Nucleus accumbens (tissue), 56 donors: Measurements from ENCODE around the gene SOX18.

Experiments used
- DNase-seq, 56 donors: peaks; one replicate each; lab custom pipeline; 2025; lab: John Stamatoyannopoulos, UW

The SOX18 gene

DNA sequence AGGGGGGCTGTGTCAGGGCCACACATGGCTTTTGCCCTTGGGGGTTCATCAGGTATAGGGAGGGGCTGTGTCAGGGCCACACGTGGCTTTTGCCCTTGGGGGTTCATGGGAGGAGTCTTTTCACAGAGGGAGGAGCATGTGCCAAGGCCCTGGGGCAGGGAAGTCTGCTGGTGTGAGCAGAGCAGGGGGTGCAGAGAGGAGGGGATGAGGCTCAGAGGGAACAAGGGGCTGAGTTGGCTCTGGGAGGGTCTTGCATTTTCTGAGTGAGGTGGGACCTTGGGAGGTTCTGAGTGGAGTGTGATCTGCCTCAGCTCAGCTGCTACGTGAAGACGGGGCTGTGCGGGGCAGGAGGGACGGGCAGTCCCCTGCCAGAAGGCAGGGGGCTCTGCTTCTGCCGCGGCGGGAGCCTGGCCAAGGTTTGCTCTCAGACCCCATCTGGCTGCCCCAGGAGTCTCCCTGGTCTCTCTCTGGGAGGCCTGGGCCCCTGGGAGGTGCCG lies 6.0 kb upstream of the SOX18 start:
- no peak for DNase-seq

DNA sequence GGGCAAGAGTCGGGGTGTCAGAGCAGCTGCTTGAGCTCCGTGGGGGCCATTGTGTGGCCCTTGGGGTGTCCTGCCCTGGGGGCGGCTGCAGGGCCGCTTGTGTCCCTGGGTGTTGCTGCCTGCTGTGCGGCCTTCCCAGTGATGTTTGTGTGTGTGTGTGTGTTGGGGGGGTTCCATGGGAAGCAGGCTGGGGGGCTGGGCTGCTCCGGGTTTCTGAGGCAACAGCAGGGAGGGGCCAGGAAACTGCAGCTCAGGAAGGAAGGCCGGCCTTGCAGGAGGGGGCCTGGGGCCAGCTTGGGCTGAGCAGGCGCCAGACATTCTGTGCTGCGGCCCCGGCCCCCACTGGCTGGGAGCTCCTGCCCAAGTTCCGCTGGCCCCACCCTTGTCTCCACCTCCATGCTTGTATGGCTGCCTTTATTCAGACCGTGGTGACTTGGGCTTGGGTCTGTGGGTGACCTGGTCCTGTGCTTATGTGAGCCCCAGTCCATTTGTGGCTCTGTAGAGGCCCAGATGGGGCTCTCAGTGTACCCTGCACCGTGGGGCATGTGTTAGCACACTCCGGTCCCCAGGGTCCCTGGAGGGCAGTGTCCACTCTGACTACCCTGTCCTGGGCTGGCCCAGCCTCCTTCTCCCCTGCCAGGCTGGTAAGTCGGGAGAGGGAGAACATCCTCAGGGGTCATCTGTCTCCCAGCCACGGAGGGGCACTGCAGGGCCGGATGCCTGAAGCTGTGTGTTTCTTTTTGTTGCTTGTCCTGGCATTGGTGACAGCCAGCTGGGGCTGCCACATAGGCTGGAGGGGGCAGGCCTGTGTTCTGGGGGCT lies 4.6 kb upstream of the SOX18 start:
- peak in 1 of 56 donors; percentile 21 for DNase-seq

- no peak for DNase-seq
Observed at GRCh38 chr20:64052987-64053840, 3.8 kb upstream of the SOX18 start.

- DNase-seq = no peak
Observed at GRCh38 chr20:64052326-64052722, 2.9 kb upstream of the SOX18 start.

- no peak for DNase-seq
Observed at GRCh38 chr20:64051561-64052325, 2.3 kb upstream of the SOX18 start.

DNA sequence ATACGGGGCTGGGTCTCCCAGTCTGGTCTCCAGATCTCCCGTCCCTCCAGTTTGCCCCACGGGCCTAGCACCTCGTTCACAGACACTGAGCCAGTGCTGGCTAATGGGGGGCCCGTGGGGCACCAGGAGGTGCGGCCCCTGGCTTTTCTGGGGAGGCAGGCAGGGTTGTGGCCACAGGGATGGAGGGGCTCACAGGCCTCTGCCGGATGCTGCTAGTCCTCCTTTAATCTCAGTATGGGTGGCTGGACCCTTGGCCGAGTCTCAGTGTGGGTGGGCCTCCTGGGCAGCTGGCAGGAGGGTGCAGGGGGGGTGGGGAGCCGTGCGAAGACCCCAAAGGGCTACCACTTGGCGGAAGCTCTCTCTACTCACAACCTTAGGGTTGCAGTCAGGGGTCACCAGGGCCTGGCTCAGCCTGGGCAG lies 1.6 kb upstream of the SOX18 start:
- no peak for DNase-seq

DNA sequence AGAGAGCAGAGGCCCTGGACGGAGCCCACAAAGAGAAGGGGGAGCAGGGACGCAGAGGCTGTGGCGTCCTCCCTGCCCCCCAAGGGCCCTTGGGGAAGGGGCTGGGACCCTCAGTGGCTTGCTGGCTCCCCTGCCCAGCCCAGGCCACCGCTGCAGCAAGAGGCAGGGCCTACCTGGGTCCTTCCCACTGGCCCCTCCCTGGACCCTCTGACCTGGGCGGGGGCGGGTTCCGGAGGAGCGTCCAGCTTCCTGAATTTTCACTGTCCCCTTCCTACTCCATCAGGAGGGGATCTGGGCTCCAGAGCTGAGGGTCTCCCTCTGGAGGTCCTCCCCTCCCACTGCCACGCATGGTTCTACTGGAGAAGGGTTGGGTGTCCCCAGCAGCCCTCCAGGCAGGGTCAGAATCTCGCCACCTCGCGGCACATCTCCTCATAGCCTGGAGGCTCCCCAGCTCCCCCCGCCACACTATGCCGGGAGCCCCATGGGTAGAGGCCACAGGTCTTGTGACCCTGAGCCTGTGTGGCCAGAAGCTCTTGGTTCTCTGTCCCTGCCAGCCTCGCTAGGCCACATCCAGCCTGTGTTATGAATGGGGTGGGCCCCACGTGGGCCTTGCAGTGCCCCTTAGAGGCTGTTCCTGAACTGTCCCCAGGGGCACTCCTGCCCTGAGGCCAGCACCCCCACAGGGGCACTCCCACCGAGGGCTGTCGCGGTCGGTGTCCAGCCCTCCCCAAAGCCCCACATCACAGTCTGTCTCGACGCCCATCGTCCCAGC lies 1.0 kb upstream of the SOX18 start:
- DNase-seq = no peak

GRCh38 chr20:64049878-64050260 lies 430 bp upstream of the SOX18 start:
- DNase-seq = no peak

DNA sequence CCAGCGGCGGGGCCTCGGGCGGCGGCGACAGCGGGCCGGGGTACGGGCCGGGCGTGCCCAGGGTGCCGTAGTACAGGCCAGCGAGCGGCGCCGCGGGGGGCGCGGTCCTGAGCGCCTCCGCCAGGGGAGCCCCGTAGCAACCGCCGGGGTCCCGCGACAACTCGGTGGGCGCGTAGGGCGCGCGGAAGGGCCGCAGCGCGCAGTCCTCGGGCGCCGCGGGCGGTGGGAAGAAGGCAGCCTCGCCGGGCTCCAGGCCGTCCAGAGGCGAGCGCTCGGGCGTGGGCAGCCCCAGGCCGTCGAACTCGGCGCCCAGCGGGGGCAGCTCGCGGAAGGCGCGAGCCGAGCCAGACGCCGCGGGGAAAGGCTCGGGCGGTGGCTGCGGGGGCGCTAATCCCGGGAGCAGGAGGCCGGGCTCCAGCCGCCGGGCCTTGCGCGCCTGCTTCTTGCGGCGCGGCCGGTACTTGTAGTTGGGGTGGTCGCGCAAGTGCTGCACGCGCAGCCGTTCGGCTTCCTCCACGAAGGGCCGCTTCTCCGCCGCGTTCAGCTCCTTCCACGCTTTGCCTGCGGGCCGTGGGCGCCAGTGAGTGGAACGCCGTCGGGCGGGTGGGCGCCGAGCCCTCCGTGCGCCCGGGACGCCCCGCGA lies 916 bp downstream of the SOX18 start:
- DNase-seq = no peak

DNA sequence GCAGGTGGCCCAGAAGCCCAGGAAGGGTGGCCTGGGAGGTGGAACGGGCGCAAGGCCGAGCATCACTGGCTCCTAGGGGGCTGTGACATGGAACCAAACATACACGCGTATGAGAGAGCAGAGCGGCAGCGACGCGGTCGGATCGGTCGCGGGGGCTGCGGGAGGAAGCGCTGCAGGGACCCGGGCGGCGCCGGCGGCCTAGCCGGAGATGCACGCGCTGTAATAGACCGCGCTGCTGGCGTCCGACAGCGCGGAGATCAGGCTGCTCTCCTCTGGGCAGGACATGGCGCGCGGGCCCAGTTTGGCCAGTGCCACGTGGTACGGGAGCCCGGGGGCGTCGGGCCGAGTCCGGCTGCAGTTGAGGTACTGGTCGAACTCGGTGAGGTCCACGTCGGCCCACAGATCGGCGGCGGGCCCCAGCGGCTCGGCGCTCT lies 1.5 kb downstream of the SOX18 start:
- no peak for DNase-seq

DNA sequence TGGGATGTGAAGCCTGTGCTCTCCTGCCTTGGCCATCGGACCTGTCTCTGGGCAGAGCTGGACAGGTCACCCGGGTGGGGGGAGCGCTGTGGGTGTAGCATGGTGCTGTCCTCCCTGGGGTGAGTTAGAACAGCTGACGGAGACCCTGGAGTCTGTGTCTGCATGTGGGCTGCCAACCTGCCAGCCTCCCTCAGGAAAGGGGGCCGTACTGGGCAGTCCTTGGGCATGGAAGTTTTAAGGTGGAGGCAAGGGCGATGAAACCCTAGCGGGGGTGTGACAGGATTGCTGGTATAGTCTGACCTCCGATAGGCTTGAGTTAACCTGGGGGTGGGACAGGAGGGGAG lies 2.4 kb downstream of the SOX18 start:
- DNase-seq = no peak

GRCh38 chr20:64045346-64046011 lies 4.0 kb downstream of the SOX18 start:
- no peak for DNase-seq

DNA sequence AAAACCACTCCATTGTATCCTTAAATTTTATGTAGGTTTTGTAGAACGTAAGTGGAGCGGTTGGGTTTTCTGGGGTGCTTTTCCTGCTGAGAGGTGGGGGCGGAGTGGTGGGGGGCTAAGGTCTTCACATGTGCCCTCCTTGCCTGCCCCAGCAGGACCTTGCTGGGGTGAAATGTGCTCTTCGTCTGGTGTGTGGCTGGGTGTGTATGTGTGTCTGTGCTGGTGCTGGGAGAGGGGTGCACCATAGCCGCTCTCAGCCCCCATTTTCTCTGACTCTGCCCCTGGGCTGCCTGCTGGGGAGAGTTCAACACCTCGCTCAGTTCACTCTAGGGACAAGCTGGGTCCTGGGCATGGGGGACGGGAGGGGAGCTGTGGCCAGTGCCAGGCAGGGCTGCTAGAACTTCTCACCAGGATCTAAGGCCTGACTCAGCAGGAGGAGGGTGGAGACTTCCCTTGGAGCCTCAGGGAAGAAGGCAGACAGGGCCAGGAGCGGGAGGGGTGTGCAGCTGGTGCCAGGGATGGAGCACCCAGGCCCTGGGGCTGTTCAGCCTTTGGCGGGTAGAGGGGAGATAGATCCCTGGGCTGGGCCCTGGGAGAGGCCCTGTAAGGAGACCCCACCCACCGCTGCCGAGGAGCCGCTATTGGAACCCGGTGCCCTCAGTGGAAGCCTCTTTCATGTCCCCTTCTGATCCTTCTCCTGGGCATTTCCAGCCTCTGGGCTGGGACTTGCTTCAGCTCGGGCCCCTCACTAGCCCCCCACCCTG lies 4.8 kb downstream of the SOX18 start:
- no peak for DNase-seq

DNA sequence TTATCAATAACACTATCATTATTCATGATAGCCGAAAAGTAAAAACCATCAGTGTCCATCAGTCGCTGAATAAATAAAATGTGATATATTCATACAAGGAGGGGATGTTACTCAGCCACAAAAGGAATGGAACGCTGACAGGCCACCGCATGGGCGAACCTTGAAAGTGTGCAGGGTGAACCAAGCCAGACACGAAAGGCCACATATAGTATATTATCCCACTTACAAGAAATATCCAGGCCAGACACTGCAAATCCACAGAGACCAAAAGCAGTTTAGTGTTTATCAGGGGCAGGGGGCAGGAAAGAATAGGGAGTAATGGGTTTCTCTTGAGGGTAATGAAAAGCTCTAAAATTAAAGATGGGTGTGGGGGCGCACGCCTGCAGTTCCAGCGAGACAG lies 5.7 kb downstream of the SOX18 start:
- DNase-seq = no peak

GRCh38 chr20:64042054-64042781 lies 7.2 kb downstream of the SOX18 start:
- no peak for DNase-seq

GRCh38 chr20:64041781-64042053 lies 7.7 kb downstream of the SOX18 start:
- no peak for DNase-seq

- DNase-seq = no peak
Observed at GRCh38 chr20:64041040-64041780, 8.2 kb downstream of the SOX18 start.
